GM19468 (cell line): Measurements from ENCODE around the gene SLC66A2.

ENCODE experiments used
- ATAC-seq: cut with Tn5 transposase; IDR thresholded peaks from one replicate; pipeline ENCODE4 v1.9.1; 2021; ENCODE audit warnings: mild to moderate bottlenecking, moderate library complexity, moderate number of reproducible peaks; ENCODE audit not compliant: unreplicated experiment; ENCODE audit errors: extremely low read depth

The SLC66A2 gene

GRCh38 chr18:79952996-79953559 is 1.6 kb upstream of the SLC66A2 start:
- no peak for ATAC-seq

GRCh38 chr18:79952456-79952995 is 1.1 kb upstream of the SLC66A2 start:
- no peak for ATAC-seq

- peak; percentile 15 for ATAC-seq
These were observed 725 bp downstream of the SLC66A2 start for GRCh38 chr18:79950515-79951341.

GRCh38 chr18:79949697-79950487 is 1.6 kb downstream of the SLC66A2 start:
- no peak for ATAC-seq

GRCh38 chr18:79948719-79949411 is 2.6 kb downstream of the SLC66A2 start:
- ATAC-seq: no peak

GRCh38 chr18:79947881-79948610 is 3.4 kb downstream of the SLC66A2 start:
- no peak for ATAC-seq

- ATAC-seq: no peak
These were observed 4.2 kb downstream of the SLC66A2 start for GRCh38 chr18:79947054-79947755.

- no peak for ATAC-seq
These were observed 6.1 kb downstream of the SLC66A2 start for GRCh38 chr18:79945118-79946042.

- no peak for ATAC-seq
These were observed 6.7 kb downstream of the SLC66A2 start for GRCh38 chr18:79944746-79945117.

GRCh38 chr18:79944126-79944731 is 7.2 kb downstream of the SLC66A2 start:
- ATAC-seq: no peak

- no peak for ATAC-seq
These were observed 7.8 kb downstream of the SLC66A2 start for GRCh38 chr18:79943608-79944125.

- no peak for ATAC-seq
These were observed 8.5 kb downstream of the SLC66A2 start for GRCh38 chr18:79942786-79943607.

GRCh38 chr18:79942211-79942610 is 9.2 kb downstream of the SLC66A2 start:
- no peak for ATAC-seq

- no peak for ATAC-seq
These were observed 9.9 kb downstream of the SLC66A2 start for GRCh38 chr18:79941473-79942119.

GRCh38 chr18:79940814-79941472 is 10.5 kb downstream of the SLC66A2 start:
- ATAC-seq: no peak
